SK-N-SH (cell line): ENCODE data around the gene SNX27. TPM values are rescaled to one million over a fixed set of nuclear protein-coding genes. Genes with fewer than 3 reads are reported as not detected.

Source experiments
- CTCF ChIA-PET: fragments of 300-600, 350-600 bp; formaldehyde crosslinking; extraction: SDS; loops from one replicate; lab custom pipeline; 2021; lab: Yijun Ruan, JAX
- POLR2A ChIA-PET: fragments of 350-600 bp; sonication (Branson Sonifier 250); formaldehyde crosslinking; extraction: SDS; loops from one replicate; lab custom pipeline; 2020; ENCODE audit warnings: antibody characterized with exemption, inconsistent platforms; lab: Yijun Ruan, JAX
- DNase-seq: peaks from one replicate; pipeline ENCODE4 v3.0.0; 2012
- H2AFZ ChIP-seq: fragments of 200-600 bp; sonication (generic); 2 replicates; pipeline ENCODE4 v1.8.1; 2016; ENCODE audit warnings: antibody characterized with exemption, mild to moderate bottlenecking, low read depth
- H3F3A ChIP-seq: fragments of 200-600 bp; sonication (generic); replicated peaks from 2 replicates; pipeline ENCODE3; 2016; ENCODE audit warnings: antibody characterized with exemption, mild to moderate bottlenecking; ENCODE audit not compliant: insufficient read depth
- H3K27ac ChIP-seq, 2 experiments: fragments of 200-500 bp in 1 of 2; fragments of 200-600 bp in 1 of 2; sonication (Bioruptor generic) in 1 of 2; sonication (generic), shearing (Covaris generic) in 1 of 2; 2 replicates each; pipeline versions ENCODE4 v1.5.1 to v1.6.1; 2014 to 2016; ENCODE audit warnings: low read depth in 2 of 2, inconsistent platforms in 1 of 2, low read length in 1 of 2, mild to moderate bottlenecking in 1 of 2, mixed read lengths in 1 of 2
- H3K27me3 ChIP-seq: fragments of 200-600 bp; sonication (generic), shearing (Covaris generic); 2 replicates; pipeline ENCODE4 v1.6.1; 2016; ENCODE audit warnings: mixed run types; ENCODE audit not compliant: insufficient read depth
- H3K36me3 ChIP-seq, 2 experiments: fragments of 200-500 bp in 1 of 2; fragments of 200-600 bp in 1 of 2; sonication (Bioruptor generic) in 1 of 2; sonication (generic) in 1 of 2; replicated peaks in 1 of 2; 2 replicates each; pipeline versions ENCODE3 to v1.5.1; 2014 to 2016; ENCODE audit warnings: low read length in 1 of 2, mild to moderate bottlenecking in 1 of 2; ENCODE audit not compliant: insufficient read depth in 2 of 2, control insufficient read depth in 1 of 2
- H3K4me1 ChIP-seq, 2 experiments: fragments of 200-500 bp in 1 of 2; fragments of 200-600 bp in 1 of 2; sonication (Bioruptor generic) in 1 of 2; sonication (generic), shearing (Covaris generic) in 1 of 2; 2 replicates each; pipeline versions ENCODE4 v1.5.1 to v1.6.1; 2014 to 2016; ENCODE audit warnings: low read depth in 1 of 2, low read length in 1 of 2, mixed run types in 1 of 2; ENCODE audit not compliant: insufficient read depth in 2 of 2, control insufficient read depth in 1 of 2
- H3K4me2 ChIP-seq: fragments of 200-600 bp; sonication (generic), shearing (Covaris generic); 2 replicates; pipeline ENCODE4 v1.6.1; 2017; ENCODE audit warnings: mixed run types
- H3K4me3 ChIP-seq, 2 experiments: fragments of 200-500 bp in 1 of 2; fragments of 200-600 bp in 1 of 2; sonication (Bioruptor generic) in 1 of 2; sonication (generic), shearing (Covaris generic) in 1 of 2; 2 replicates each; pipeline versions ENCODE4 v1.5.1 to v1.8.1; 2014 to 2016; ENCODE audit warnings: low read depth in 2 of 2, inconsistent platforms in 1 of 2, low read length in 1 of 2, mild to moderate bottlenecking in 1 of 2, mixed read lengths in 1 of 2, moderate library complexity in 1 of 2
- H3K79me2 ChIP-seq: fragments of 200-600 bp; sonication (generic); 2 replicates; pipeline ENCODE4 v1.8.1; 2017; ENCODE audit warnings: mild to moderate bottlenecking; ENCODE audit not compliant: insufficient read depth
- H3K9ac ChIP-seq: fragments of 200-600 bp; sonication (generic); 2 replicates; pipeline ENCODE4 v1.6.1; 2017; ENCODE audit warnings: mixed run types
- H3K9me2 ChIP-seq: fragments of 200-600 bp; sonication (generic); 2 replicates; pipeline ENCODE4 v1.6.1; 2017; ENCODE audit warnings: mixed run types
- H3K9me3 ChIP-seq: fragments of 200-600 bp; sonication (generic); 2 replicates; pipeline ENCODE4 v1.6.1; 2017; ENCODE audit warnings: mixed run types, mild to moderate bottlenecking, moderate library complexity
- H4K20me1 ChIP-seq: fragments of 200-600 bp; sonication (generic); 2 replicates; pipeline ENCODE4 v1.6.1; 2017; ENCODE audit warnings: mild to moderate bottlenecking, mixed run types; ENCODE audit not compliant: insufficient read depth
- CHD2 ChIP-seq: fragments of 150-350 bp; IDR thresholded peaks from 2 replicates; pipeline ENCODE4 v1.6.1; 2018; ENCODE audit warnings: low read length; ENCODE audit not compliant: partially characterized antibody
- EP300 ChIP-seq, 2 experiments: IDR thresholded peaks; 2 replicates each; pipeline versions ENCODE4 v1.4.0 to v1.6.1; 2012; ENCODE audit warnings: borderline replicate concordance in 1 of 2, low read depth in 1 of 2, low read length in 1 of 2
- EZH2phosphoT487 ChIP-seq: fragments of 200-600 bp; sonication (generic); IDR thresholded peaks from 2 replicates; pipeline ENCODE4 v1.6.1; 2017; ENCODE audit warnings: low read depth, mixed run types, mild to moderate bottlenecking, antibody characterized with exemption, moderate library complexity, borderline replicate concordance
- FOSL2 ChIP-seq: IDR thresholded peaks from 2 replicates; pipeline ENCODE4 v1.4.0; 2012; ENCODE audit warnings: low read depth, mild to moderate bottlenecking, moderate library complexity, borderline replicate concordance
- FOXM1 ChIP-seq: IDR thresholded peaks from 2 replicates; pipeline ENCODE4 v1.4.0; 2012; ENCODE audit warnings: low read depth, mild to moderate bottlenecking
- GABPA ChIP-seq: IDR thresholded peaks from 2 replicates; pipeline ENCODE4 v1.4.0; 2012; ENCODE audit warnings: low read depth, mild to moderate bottlenecking
- IRF3 ChIP-seq: fragments of 150-350 bp; IDR thresholded peaks from 2 replicates; pipeline ENCODE4 v1.6.1; 2016; ENCODE audit warnings: mild to moderate bottlenecking, low read depth, low read length
- JUND ChIP-seq: IDR thresholded peaks from 2 replicates; pipeline ENCODE4 v1.4.0; 2012
- MAX ChIP-seq: IDR thresholded peaks from 2 replicates; pipeline ENCODE4 v1.4.0; 2012; ENCODE audit warnings: low read depth
- NRF1 ChIP-seq: IDR thresholded peaks from 2 replicates; pipeline ENCODE4 v1.6.1; 2012; ENCODE audit warnings: low read depth, mild to moderate bottlenecking, low read length
- PBX3 ChIP-seq: IDR thresholded peaks from 2 replicates; pipeline ENCODE4; 2012
- POLR2AphosphoS5 ChIP-seq: IDR thresholded peaks from 2 replicates; pipeline ENCODE4 v1.6.1; 2012; ENCODE audit warnings: low read depth, low read length
- RAD21 ChIP-seq: IDR thresholded peaks from 2 replicates; pipeline ENCODE4 v1.6.1; 2012; ENCODE audit warnings: mild to moderate bottlenecking, low read length
- RCOR1 ChIP-seq: fragments of 150-350 bp; IDR thresholded peaks from 2 replicates; pipeline ENCODE4 v1.6.1; 2017; ENCODE audit warnings: antibody characterized with exemption, low read length
- RFX5 ChIP-seq: IDR thresholded peaks from 2 replicates; pipeline ENCODE4 v1.6.1; 2012; ENCODE audit warnings: mild to moderate bottlenecking, improper control_type of control experiment, low read length
- RXRA ChIP-seq: IDR thresholded peaks from 2 replicates; pipeline ENCODE4 v1.4.0; 2012; ENCODE audit warnings: low read depth, mild to moderate bottlenecking, borderline replicate concordance
- SIN3A ChIP-seq: IDR thresholded peaks from 2 replicates; pipeline ENCODE4 v1.6.1; 2012; ENCODE audit warnings: low read depth, mild to moderate bottlenecking, low read length, moderate library complexity, borderline replicate concordance
- SMC3 ChIP-seq: IDR thresholded peaks from 2 replicates; pipeline ENCODE4 v1.6.1; 2012; ENCODE audit warnings: low read depth, low read length, improper control_type of control experiment
- USF1 ChIP-seq: IDR thresholded peaks from 2 replicates; pipeline ENCODE4 v1.4.0; 2012; ENCODE audit warnings: low read depth, borderline replicate concordance
- USF2 ChIP-seq: fragments of 150-350 bp; IDR thresholded peaks from 2 replicates; pipeline ENCODE4 v1.6.1; 2017; ENCODE audit warnings: antibody characterized with exemption, low read length, low read depth, borderline replicate concordance
- WGBS: methylation state at CpG from one replicate; pipeline ENCODE4 v1.1.6; 2017; ENCODE audit warnings: low lambda C conversion rate; 5-methylcytosine and 5-hydroxymethylcytosine counted together
- polyA plus RNA-seq, 3 experiments: library from polyadenylated mRNA; depleted of rRNA; stranded (reverse); fragments of >200 nt; gene quantifications; 2 replicates each; pipeline ENCODE4 v1.2.3, GENCODE V29; 2012

Gene SNX27
- polyA plus RNA-seq, 1 of the 3 experiments (the other 2 are of a cell fraction) = 10.8 TPM

- no peak overlapping the region for H3K4me2 ChIP-seq
- H3K79me2 ChIP-seq = peaks cover 7% of the 10 kb centered on the region; the same call in 1 of the 2 replicates
- no peaks in the 10 kb centered on the region for H3F3A ChIP-seq
- POLR2A ChIA-PET = no interaction called here
- DNase-seq = no peak
- H3K27ac ChIP-seq = no peak overlapping the region
- no peaks in the 10 kb centered on the region for H3K9me3 ChIP-seq
- no peaks in the 10 kb centered on the region for H3K27me3 ChIP-seq
- TF ChIP-seq SIN3A = no peak
- TF ChIP-seq EZH2phosphoT487 = no peak
- TF ChIP-seq USF1 = no peak
- TF ChIP-seq PBX3 = no peak
- TF ChIP-seq RFX5 = no peak
- no peak for TF ChIP-seq POLR2AphosphoS5
- TF ChIP-seq, all 33 proteins: peak for 0
- no peak overlapping the region for H3K4me3 ChIP-seq
- CTCF ChIA-PET = interaction anchor here (0.6 to 1.3 kb wide), 2 partner anchors 25 to 26 kb away, joined by 4 to 5 read pairs; no protein-coding TSS in a partner anchor
- H3K36me3 ChIP-seq = peaks cover 34 to 64% of the 10 kb centered on the region in 2 experiments
- H3K4me1 ChIP-seq = no peaks in the 10 kb centered on the region; a peak in 1 of 4 replicates
- 78% methylated on average over 3 of the region's 3 CpGs for whole genome bisulfite sequencing
- no peak overlapping the region for H3K9ac ChIP-seq
- no peaks in the 10 kb centered on the region for H3K9me2 ChIP-seq
- H4K20me1 ChIP-seq = no peaks in the 10 kb centered on the region
- no peak overlapping the region for H2AFZ ChIP-seq
Measured at GRCh38 chr1:151568626-151569088, 43.2 kb upstream of the SNX27 start.

- CTCF ChIA-PET = interaction anchor here (2.5 kb wide), 1 partner anchor 23 kb away, joined by 10 read pairs; no protein-coding TSS in a partner anchor
- POLR2A ChIA-PET = no interaction called here
- no peak for TF ChIP-seq RXRA
- TF ChIP-seq GABPA = no peak
- no peak for TF ChIP-seq NRF1
- TF ChIP-seq FOSL2 = no peak
- no peak for TF ChIP-seq CHD2
- no peak for TF ChIP-seq FOXM1
- no peak for TF ChIP-seq IRF3
- TF ChIP-seq RCOR1 = no peak
- no peak for TF ChIP-seq EZH2phosphoT487
- no peak for TF ChIP-seq EP300 (IDR thresholded peaks at IDR 0.05; ENCODE audit: borderline replicate concordance in 1 of 2, low read depth in 1 of 2, low read length in 1 of 2)
- TF ChIP-seq RAD21 = no peak
- no peak for TF ChIP-seq MAX
- TF ChIP-seq RFX5 = no peak
- TF ChIP-seq USF2 = no peak
- no peak for TF ChIP-seq JUND
- TF ChIP-seq USF1 = no peak
- TF ChIP-seq SMC3 = no peak
- TF ChIP-seq PBX3 = no peak
Measured at GRCh38 chr1:151570819-151571218, 41.0 kb upstream of the SNX27 start.

More at GRCh38 chr1:151570819-151571218, 41.0 kb upstream of the SNX27 start:
- H3K4me2 ChIP-seq = no peak overlapping the region
- no peaks in the 10 kb centered on the region for H3K9me3 ChIP-seq
- H3K4me1 ChIP-seq = peaks cover 0 to 8% of the 10 kb centered on the region in 2 experiments; a peak in 1 of 4 replicates
- no peak overlapping the region for H3K27ac ChIP-seq
- H3K36me3 ChIP-seq = peaks cover 41 to 61% of the 10 kb centered on the region in 2 experiments
- no peak for DNase-seq
- WGBS = 80% methylated on average over 1 of the region's 1 CpG
- H3K9ac ChIP-seq = no peak overlapping the region
- no peaks in the 10 kb centered on the region for H3K79me2 ChIP-seq
- H4K20me1 ChIP-seq = no peaks in the 10 kb centered on the region
- H3F3A ChIP-seq = no peaks in the 10 kb centered on the region
- H3K4me3 ChIP-seq = no peak overlapping the region
- no peak overlapping the region for H2AFZ ChIP-seq
- H3K9me2 ChIP-seq = no peaks in the 10 kb centered on the region
- H3K27me3 ChIP-seq = no peaks in the 10 kb centered on the region
